H1 (cell line): ENCODE measurements around the gene SEC11A. TPM values are rescaled to one million over a fixed set of nuclear protein-coding genes. Genes with fewer than 3 reads are reported as not detected.

Source experiments
- CTCF ChIA-PET: fragments of 300-600 bp; sonication (Branson Sonifier 250); formaldehyde crosslinking; loops from one replicate; lab custom pipeline; 2021; ENCODE audit not compliant: partially characterized antibody; lab: Charles Lee
- POLR2A ChIA-PET: fragments of 300-600 bp; sonication (Branson Sonifier 250); formaldehyde crosslinking; loops from one replicate; lab custom pipeline; 2021; ENCODE audit warnings: inconsistent platforms; ENCODE audit not compliant: partially characterized antibody; lab: Charles Lee
- DNase-seq, 2 experiments: peaks; one replicate each; pipeline versions ENCODE4 v3.0.0 to v3.0.0-alpha.2; 2010 to 2022; ENCODE audit warnings: low spot score in 2 of 2, low read depth in 1 of 2, mixed read lengths in 1 of 2
- FAIRE-seq: peaks from 2 replicates; lab custom pipeline; 2011; peaks lifted over from hg19 to GRCh38; lab: Jason Lieb, UNC
- H2AFZ ChIP-seq: 2 replicates; pipeline ENCODE4 v1.8.1; 2012; ENCODE audit warnings: low read length, inconsistent platforms
- H2AK5ac ChIP-seq: 2 replicates; pipeline ENCODE4 v1.6.1; 2013; ENCODE audit warnings: low read depth, low read length
- H2BK120ac ChIP-seq: replicated peaks from 2 replicates; pipeline ENCODE3; 2013; ENCODE audit warnings: low read depth, low read length, inconsistent platforms
- H2BK12ac ChIP-seq: 2 replicates; pipeline ENCODE4 v1.6.1; 2013; ENCODE audit warnings: low read depth, low read length
- H2BK15ac ChIP-seq: 2 replicates; pipeline ENCODE4 v1.6.1; 2013; ENCODE audit warnings: low read length
- H2BK20ac ChIP-seq: 2 replicates; pipeline ENCODE4 v1.6.1; 2013; ENCODE audit warnings: low read length
- H2BK5ac ChIP-seq: 2 replicates; pipeline ENCODE4 v1.6.1; 2013; ENCODE audit warnings: low read depth, low read length
- H3K14ac ChIP-seq: 2 replicates; pipeline ENCODE4 v1.6.1; 2013; ENCODE audit warnings: inconsistent platforms; ENCODE audit not compliant: insufficient read length
- H3K18ac ChIP-seq: 2 replicates; pipeline ENCODE4 v1.6.1; 2013; ENCODE audit warnings: low read length; ENCODE audit errors: extremely low read depth
- H3K23ac ChIP-seq: 2 replicates; pipeline ENCODE4 v1.6.1; 2013; ENCODE audit warnings: inconsistent platforms; ENCODE audit not compliant: insufficient read length
- H3K23me2 ChIP-seq: 2 replicates; pipeline ENCODE4 v1.6.1; 2013; ENCODE audit warnings: low read depth, low read length
- H3K27ac ChIP-seq: 2 replicates; pipeline ENCODE4 v1.6.1; 2011; ENCODE audit warnings: low read depth, low read length, inconsistent platforms
- H3K27me3 ChIP-seq, 4 experiments: replicated peaks in 1 of 4; 1 replicate in 1 of 4; 2 replicates in 3 of 4; pipeline versions ENCODE4 v1.6.1 to v1.8.1; 2011 to 2013; ENCODE audit warnings: low read length in 3 of 4, mild to moderate bottlenecking in 3 of 4, inconsistent platforms in 2 of 4, mixed read lengths in 2 of 4, moderate library complexity in 1 of 4; ENCODE audit not compliant: control insufficient read depth in 3 of 4, insufficient read depth in 3 of 4; ENCODE audit errors: extremely low read depth in 1 of 4
- H3K36me3 ChIP-seq, 4 experiments: 2 replicates each; pipeline versions ENCODE4 v1.6.1 to v1.8.1; 2011 to 2013; ENCODE audit warnings: mild to moderate bottlenecking in 4 of 4, low read length in 3 of 4, moderate library complexity in 2 of 4, control low read depth in 1 of 4, inconsistent platforms in 1 of 4; ENCODE audit not compliant: insufficient read depth in 4 of 4, control insufficient read depth in 2 of 4
- H3K4ac ChIP-seq: replicated peaks from 2 replicates; pipeline ENCODE3; 2013; ENCODE audit warnings: low read length, low read depth, mixed read lengths, inconsistent platforms; ENCODE audit not compliant: insufficient read length
- H3K4me1 ChIP-seq, 4 experiments: replicated peaks in 1 of 4; 1 replicate in 1 of 4; 2 replicates in 3 of 4; pipeline versions ENCODE4 v1.6.1 to v1.8.1; 2011 to 2013; ENCODE audit warnings: low read length in 3 of 4, inconsistent platforms in 2 of 4, mixed read lengths in 1 of 4; ENCODE audit not compliant: insufficient read depth in 4 of 4, control insufficient read depth in 3 of 4
- H3K4me2 ChIP-seq, 2 experiments: 2 replicates each; pipeline versions ENCODE4 v1.6.1 to v1.8.1; 2011 to 2013; ENCODE audit warnings: low read depth in 2 of 2, low read length in 2 of 2, control low read depth in 1 of 2, inconsistent platforms in 1 of 2, mild to moderate bottlenecking in 1 of 2; ENCODE audit not compliant: insufficient read depth in 1 of 2
- H3K4me3 ChIP-seq, 4 experiments: fragments of 200-600, 300-600 bp in 1 of 4; sonication (generic), shearing (Covaris generic), sonication (Bioruptor Twin) in 1 of 4; 2 replicates each; pipeline versions ENCODE4 v1.5.1 to v1.8.1; 2011 to 2016; ENCODE audit warnings: low read length in 4 of 4, low read depth in 3 of 4, control low read depth in 2 of 4, inconsistent platforms in 2 of 4, mild to moderate bottlenecking in 2 of 4, mixed read lengths in 1 of 4, moderate library complexity in 1 of 4; ENCODE audit not compliant: insufficient read depth in 2 of 4; ENCODE audit errors: extremely low read depth in 1 of 4
- H3K56ac ChIP-seq: replicated peaks from 2 replicates; pipeline ENCODE3; 2013; ENCODE audit warnings: low read depth, mild to moderate bottlenecking, mixed read lengths, low read length, inconsistent platforms; ENCODE audit not compliant: insufficient read length
- H3K79me1 ChIP-seq: 2 replicates; pipeline ENCODE4 v1.6.1; 2013; ENCODE audit warnings: low read depth, low read length, control low read depth
- H3K79me2 ChIP-seq, 2 experiments: 2 replicates each; pipeline versions ENCODE4 v1.6.1 to v1.8.1; 2012 to 2013; ENCODE audit warnings: low read length in 2 of 2, mild to moderate bottlenecking in 2 of 2, inconsistent platforms in 1 of 2; ENCODE audit not compliant: insufficient read depth in 2 of 2, control insufficient read depth in 1 of 2
- H3K9ac ChIP-seq, 4 experiments: replicated peaks in 1 of 4; 1 replicate in 1 of 4; 2 replicates in 3 of 4; pipeline versions ENCODE4 v1.6.1 to v1.8.1; 2011 to 2013; ENCODE audit warnings: low read depth in 3 of 4, low read length in 3 of 4, control low read depth in 2 of 4, mild to moderate bottlenecking in 2 of 4, moderate library complexity in 2 of 4, inconsistent platforms in 1 of 4; ENCODE audit errors: extremely low read depth in 1 of 4
- H3K9me3 ChIP-seq, 2 experiments: 2 replicates each; pipeline versions ENCODE4 v1.6.1 to v1.8.1; 2012 to 2013; ENCODE audit warnings: mild to moderate bottlenecking in 2 of 2, moderate library complexity in 2 of 2, control low read depth in 1 of 2, inconsistent platforms in 1 of 2, low read depth in 1 of 2, low read length in 1 of 2, mixed read lengths in 1 of 2; ENCODE audit not compliant: insufficient read depth in 2 of 2
- H4K20me1 ChIP-seq, 2 experiments: replicated peaks in 1 of 2; 2 replicates each; pipeline versions ENCODE3 to v1.8.1; 2011 to 2013; ENCODE audit warnings: inconsistent platforms in 2 of 2, low read length in 2 of 2, mild to moderate bottlenecking in 1 of 2; ENCODE audit not compliant: insufficient read depth in 2 of 2, control insufficient read depth in 1 of 2
- H4K5ac ChIP-seq: 2 replicates; pipeline ENCODE4 v1.6.1; 2013; ENCODE audit warnings: low read length, low read depth, mixed read lengths, inconsistent platforms; ENCODE audit not compliant: insufficient read length
- H4K8ac ChIP-seq: 2 replicates; pipeline ENCODE4 v1.8.0; 2013; ENCODE audit warnings: mild to moderate bottlenecking, moderate library complexity, low read length, inconsistent platforms; ENCODE audit not compliant: insufficient read depth; ENCODE audit errors: extremely low read depth
- H4K91ac ChIP-seq: replicated peaks from 2 replicates; pipeline ENCODE3; 2013; ENCODE audit warnings: low read length, mixed read lengths, inconsistent platforms; ENCODE audit not compliant: insufficient read length
- POLR2A ChIP-seq, 2 experiments: IDR thresholded peaks; 1 replicate in 1 of 2; 2 replicates in 1 of 2; pipeline ENCODE4 v1.6.1; 2011; ENCODE audit warnings: low read depth in 2 of 2, low read length in 2 of 2, mild to moderate bottlenecking in 2 of 2; ENCODE audit errors: control extremely low read depth in 1 of 2
- SAP30 ChIP-seq: fragments of 300-600 bp; sonication (generic); IDR thresholded peaks from 2 replicates; pipeline ENCODE4 v1.7.1; 2012; ENCODE audit warnings: low read length, moderate library complexity, mild to moderate bottlenecking, inconsistent platforms; ENCODE audit not compliant: insufficient read depth, insufficient replicate concordance
- WGBS, 2 experiments: shearing (Covaris generic) in 1 of 2; methylation state at CpG; one replicate each; pipeline versions ENCODE4 v1.1.6 to v1.1.7; 2013 to 2015; ENCODE audit warnings: low lambda C conversion rate in 2 of 2, mixed read lengths in 2 of 2, inconsistent platforms in 1 of 2, low coverage in 1 of 2, missing lambda C conversion rate in 1 of 2; ENCODE audit not compliant: insufficient replicate concordance in 2 of 2, insufficient coverage in 1 of 2, insufficient read length in 1 of 2; ENCODE audit errors: extremely low coverage in 1 of 2, missing lambda C conversion rate in 1 of 2; 5-methylcytosine and 5-hydroxymethylcytosine counted together
- polyA plus RNA-seq, 7 experiments: library from polyadenylated mRNA; depleted of rRNA in 3 of 7; stranded (reverse) in 5 of 7; unstranded in 2 of 7; fragments of >200 nt in 5 of 7; fragments of 200-250 nt in 2 of 7; gene quantifications; 1 replicate in 5 of 7; 2 replicates in 1 of 7; 4 replicates in 1 of 7; pipeline versions ENCODE4 v1.2.1 to v1.2.3, GENCODE V29; 2011 to 2013; ENCODE audit warnings: missing spikeins in 2 of 7, mixed read lengths in 2 of 7
- total RNA-seq: library from RNA; stranded (reverse); fragmentation: NEBNext Ultra II Directional; extraction: Animal tissue kit (Norgen Biotek cat#: 25700); gene quantifications from 2 replicates; pipeline ENCODE4 v1.2.1, GENCODE V29; 2021

SEC11A gene
- total and polyA plus RNA-seq, 2 of the 8 experiments (the other 6 are each of a cell fraction or from before 2014, with no cell fraction given), result 268 to 316 TPM

GRCh38 chr15:84659904-84660781 lies 55.8 kb downstream of the SEC11A start:
- H3K56ac ChIP-seq, result no peak overlapping the region
- H4K91ac ChIP-seq, result no peak overlapping the region
- no peak overlapping the region for H2AK5ac ChIP-seq
- no peak overlapping the region for H3K9ac ChIP-seq
- peaks cover 5% of the 10 kb centered on the region; the same call in 1 of the 2 replicates for H3K23me2 ChIP-seq
- no peak for FAIRE-seq
- no peak overlapping the region for H4K5ac ChIP-seq
- ChIA-PET CTCF (interaction anchor here (0.6 to 10.6 kb wide), 17 partner anchors 17 to 1864 kb away, joined by 3 to 86 read pairs (median 4); partner anchors contain the start of gene SEC11A), POLR2A (interaction anchor here (0.7 to 2.0 kb wide), 3 partner anchors 55 to 113 kb away, joined by 3 to 10 read pairs (median 4); partner anchors contain the start of genes SEC11A and ZSCAN2)
- no peak overlapping the region for H2BK5ac ChIP-seq
- no peak overlapping the region for H3K23ac ChIP-seq
- peaks cover 0 to 3% (median 0%) of the 10 kb centered on the region in 4 experiments; a peak in 1 of 8 replicates for H3K36me3 ChIP-seq
- H3K79me1 ChIP-seq, result 0 out of 2 replicates have a peak, but pooled peaks cover 2% of the 10 kb centered on the region
- H2BK20ac ChIP-seq, result no peak overlapping the region
- no peak overlapping the region for H4K8ac ChIP-seq
- no peak overlapping the region for H2BK15ac ChIP-seq
- H2BK120ac ChIP-seq, result no peak overlapping the region
- no peak overlapping the region for H3K27ac ChIP-seq
- H3K14ac ChIP-seq, result no peak overlapping the region
- H3K79me2 ChIP-seq, result no peaks in the 10 kb centered on the region
- no peak overlapping the region for H3K4me2 ChIP-seq
- no peaks in the 10 kb centered on the region for H3K9me3 ChIP-seq
- no peak overlapping the region for H3K18ac ChIP-seq
- TF ChIP-seq POLR2A (IDR thresholded peaks at IDR 0.05; ENCODE audit: control extremely low read depth in 1 of 2, low read depth in 2 of 2, low read length in 2 of 2) (peak in 1 of 2 experiments; percentile 7; a peak in 1 of 3 replicates), SAP30 (no peak)
- WGBS, 2 experiments, result 89% methylated on average over 4 of the region's 4 CpGs; no CpG with 5 or more reads in 1 of the 2 experiments
- peaks cover 0 to 14% (median 13%) of the 10 kb centered on the region in 4 experiments; a peak in 6 of 7 replicates for H3K4me1 ChIP-seq
- no peak overlapping the region for H3K4me3 ChIP-seq
- H2AFZ ChIP-seq, result no peak overlapping the region
- peaks cover 0 to 13% (median 9%) of the 10 kb centered on the region in 4 experiments; a peak in 5 of 7 replicates for H3K27me3 ChIP-seq
- peaks cover 0 to 2% of the 10 kb centered on the region in 2 experiments for H4K20me1 ChIP-seq
- no peak overlapping the region for H2BK12ac ChIP-seq
- no peak overlapping the region for H3K4ac ChIP-seq
- no peak for DNase-seq
